HepG2 (cell line): ENCODE results near the gene SIVA1. TPM values are rescaled to one million over a fixed set of nuclear protein-coding genes. Genes with fewer than 3 reads are reported as not detected.
A peak's percentile ranks its signal among the peaks of the same experiment; 100 is the strongest.

Experiments used
- ATAC-seq: fragments of 200-7000 bp; cut with Tn5 transposase; 3 replicates; pipeline ENCODE4 v1.9.1; 2020; ENCODE audit warnings: mild to moderate bottlenecking, moderate library complexity
- BruUV-seq: library from RNA; stranded (reverse); fragments of 400-500 nt; replicated peaks from 2 replicates; lab custom pipeline; 2021; lab: Mats Ljungman, UMichigan
- CTCF ChIA-PET: fragments of 300-600 bp; formaldehyde crosslinking; extraction: SDS; loops from one replicate; lab custom pipeline; 2021; ENCODE audit warnings: low total read pairs, inconsistent platforms, low intra/inter-chr PET ratio; lab: Yijun Ruan, JAX
- POLR2A ChIA-PET: fragments of 350-600 bp; sonication (Branson Sonifier 250); formaldehyde crosslinking; loops from one replicate; lab custom pipeline; 2020; ENCODE audit warnings: antibody characterized with exemption, inconsistent platforms; lab: Yijun Ruan, JAX
- DNase-seq: peaks from one replicate; pipeline ENCODE4 v3.0.0-alpha.2; 2015; ENCODE audit warnings: low spot score
- FAIRE-seq: peaks from 3 replicates; lab custom pipeline; 2011; peaks lifted over from hg19 to GRCh38; lab: Jason Lieb, UNC
- H2AFZ ChIP-seq: one replicate; pipeline ENCODE4 v1.6.1; 2011; ENCODE audit warnings: low read length, inconsistent platforms
- H3K27ac ChIP-seq: fragments of 300-600 bp; 3 replicates; pipeline ENCODE4 v1.8.0; 2011; ENCODE audit warnings: mixed run types, mild to moderate bottlenecking, mixed read lengths, low read length, inconsistent platforms; ENCODE audit not compliant: insufficient read depth; ENCODE audit errors: extremely low read length
- H3K27me3 ChIP-seq, 2 experiments: fragments of 200-600 bp in 1 of 2; 2 replicates in 1 of 2; 3 replicates in 1 of 2; pipeline versions ENCODE4 v1.6.0 to v1.8.0; 2011; ENCODE audit warnings: low read length in 2 of 2, mild to moderate bottlenecking in 2 of 2, moderate library complexity in 2 of 2, inconsistent platforms in 1 of 2; ENCODE audit not compliant: insufficient read depth in 2 of 2, control insufficient read depth in 1 of 2
- H3K36me3 ChIP-seq, 2 experiments: fragments of 200-600 bp in 1 of 2; replicated peaks in 1 of 2; 2 replicates in 1 of 2; 3 replicates in 1 of 2; pipeline versions ENCODE4 v1.5.1 to v1.8.0; 2011; ENCODE audit warnings: low read length in 2 of 2, inconsistent platforms in 1 of 2; ENCODE audit not compliant: insufficient read depth in 2 of 2, control insufficient read depth in 1 of 2
- H3K4me1 ChIP-seq: 2 replicates; pipeline ENCODE4 v1.5.1; 2012; ENCODE audit warnings: low read length, inconsistent platforms; ENCODE audit not compliant: insufficient read depth
- H3K4me2 ChIP-seq: 2 replicates; pipeline ENCODE4 v1.6.0; 2011; ENCODE audit warnings: low read depth, low read length, inconsistent platforms
- H3K4me3 ChIP-seq, 3 experiments: fragments of 200-600 bp in 1 of 3; sonication (generic), shearing (Covaris generic) in 1 of 3; replicated peaks in 1 of 3; 2 replicates each; pipeline ENCODE4 v1.5.1; 2011 to 2016; ENCODE audit warnings: low read length in 3 of 3, inconsistent platforms in 2 of 3, low read depth in 2 of 3, mild to moderate bottlenecking in 2 of 3, control low read depth in 1 of 3, mixed read lengths in 1 of 3; ENCODE audit not compliant: insufficient read depth in 1 of 3
- H3K79me2 ChIP-seq: one replicate; pipeline ENCODE4 v1.6.1; 2011; ENCODE audit warnings: low read length, inconsistent platforms; ENCODE audit not compliant: insufficient read depth
- H3K9ac ChIP-seq: 2 replicates; pipeline ENCODE4 v1.6.0; 2011; ENCODE audit warnings: mild to moderate bottlenecking, low read depth, low read length, inconsistent platforms; ENCODE audit not compliant: insufficient read depth
- H3K9me3 ChIP-seq: 2 replicates; pipeline ENCODE4 v1.5.1; 2012; ENCODE audit warnings: mild to moderate bottlenecking, low read length
- H4K20me1 ChIP-seq: 2 replicates; pipeline ENCODE4 v1.6.0; 2011; ENCODE audit warnings: inconsistent platforms, mild to moderate bottlenecking, low read length, moderate library complexity; ENCODE audit not compliant: insufficient read depth
- ADNP ChIP-seq: sonication (generic); formaldehyde crosslinking; IDR thresholded peaks from 2 replicates; pipeline ENCODE4 v1.4.0; 2020; ENCODE audit warnings: missing genetic modification reagents
- CTCF ChIP-seq: sonication (generic); formaldehyde crosslinking; IDR thresholded peaks from 2 replicates; pipeline ENCODE4 v1.5.0; 2020; ENCODE audit warnings: mild to moderate bottlenecking, missing genetic modification reagents, moderate library complexity
- DDIT3 ChIP-seq: sonication (generic); formaldehyde crosslinking; IDR thresholded peaks from 2 replicates; pipeline ENCODE4 v1.4.0; 2020; ENCODE audit warnings: mild to moderate bottlenecking, missing genetic modification reagents
- FOSL1 ChIP-seq: sonication (generic); formaldehyde crosslinking; IDR thresholded peaks from 2 replicates; pipeline ENCODE4 v1.9.0; 2021; ENCODE audit warnings: missing genetic modification reagents, borderline replicate concordance
- HBP1 ChIP-seq: IDR thresholded peaks from 2 replicates; pipeline ENCODE4 v1.6.1; 2016; ENCODE audit warnings: low read depth, control low read depth
- HCFC1 ChIP-seq: fragments of 150-350 bp; IDR thresholded peaks from 2 replicates; pipeline ENCODE4 v1.6.1; 2014; ENCODE audit warnings: low read depth, low read length
- IRF2 ChIP-seq: IDR thresholded peaks from 2 replicates; pipeline ENCODE4 v1.6.1; 2018; ENCODE audit warnings: missing genetic modification reagents, missing compliant biosample characterization
- NR2F6 ChIP-seq, 2 experiments: IDR thresholded peaks; 2 replicates each; pipeline ENCODE4 v1.6.1; 2016; ENCODE audit warnings: antibody characterized with exemption in 1 of 2, mild to moderate bottlenecking in 1 of 2
- SP1 ChIP-seq, 2 experiments: fragments of 450-650 bp in 1 of 2; sonication (generic) in 1 of 2; formaldehyde crosslinking in 1 of 2; IDR thresholded peaks; 2 replicates each; pipeline versions ENCODE4 v1.4.0 to v1.6.1; 2016 to 2020; ENCODE audit warnings: missing genetic modification reagents in 1 of 2
- TEAD3 ChIP-seq: optimal IDR thresholded peaks from 2 replicates; pipeline ENCODE3; 2016; ENCODE audit warnings: borderline replicate concordance
- ZFX ChIP-seq: sonication (generic); formaldehyde crosslinking; IDR thresholded peaks from 2 replicates; pipeline ENCODE4 v1.4.0; 2020; ENCODE audit warnings: mild to moderate bottlenecking, low read depth, missing genetic modification reagents, moderate library complexity
- ZMYM3 ChIP-seq: sonication (generic); formaldehyde crosslinking; IDR thresholded peaks from 2 replicates; pipeline ENCODE4 v1.5.1; 2020; ENCODE audit warnings: mild to moderate bottlenecking, missing genetic modification reagents
- ZNF12 ChIP-seq: sonication (generic); formaldehyde crosslinking; IDR thresholded peaks from 2 replicates; pipeline ENCODE4 v1.5.0; 2020; ENCODE audit warnings: missing genetic modification reagents
- ZNF687 ChIP-seq: sonication (generic); formaldehyde crosslinking; IDR thresholded peaks from 2 replicates; pipeline ENCODE4 v1.5.1; 2020; ENCODE audit warnings: mild to moderate bottlenecking, missing genetic modification reagents, moderate library complexity
- ZNF737 ChIP-seq: sonication (generic); formaldehyde crosslinking; IDR thresholded peaks from 2 replicates; pipeline ENCODE4 v1.5.0; 2020; ENCODE audit warnings: missing genetic modification reagents, mild to moderate bottlenecking, borderline replicate concordance
- ZNF816 ChIP-seq: sonication (generic); formaldehyde crosslinking; IDR thresholded peaks from 2 replicates; pipeline ENCODE4 v1.8.0; 2022; ENCODE audit warnings: missing genetic modification reagents, mild to moderate bottlenecking, borderline replicate concordance
- WGBS: methylation state at CpG from one replicate; pipeline ENCODE4 v1.1.6; 2017; ENCODE audit warnings: low lambda C conversion rate; 5-methylcytosine and 5-hydroxymethylcytosine counted together
- in situ Hi-C: cut with HindIII; loops from 2 replicates; pipeline ENCODE4 v1.10.0; 2017; ENCODE audit warnings: low pct_unique_long_range_greater_than_20kb; ENCODE audit not compliant: extremely low pct_ligation_motif_present
- intact Hi-C: fragments of 100-400 bp; cut with micrococcal nuclease; formaldehyde crosslinking; loops from one replicate; pipeline ENCODE4 v1.10.0; 2022; ENCODE audit not compliant: unreplicated experiment
- polyA plus RNA-seq, 8 experiments: library from polyadenylated mRNA; depleted of rRNA in 3 of 8; stranded (reverse) in 7 of 8; unstranded in 1 of 8; fragments of >200 nt; fragmentation: Illumina TruSeq in 4 of 8; extraction: Trizol in 4 of 8; gene quantifications; 2 replicates each; pipeline versions ENCODE4 v1.2.1 to v1.2.3, GENCODE V29; 2011 to 2016; ENCODE audit warnings: low read depth in 4 of 8, missing spikeins in 1 of 8, mixed read lengths in 1 of 8; ENCODE audit not compliant: insufficient read depth in 1 of 8
- total RNA-seq, 5 experiments: library from RNA; depleted of rRNA; stranded (reverse); fragments of >200 nt; fragmentation: Illumina TruSeq; extraction: Trizol; gene quantifications; 2 replicates each; pipeline ENCODE4 v1.2.3, GENCODE V29; 2016; ENCODE audit warnings: low read depth in 1 of 5

SIVA1 gene
- total and polyA plus RNA-seq, 2 of the 13 experiments (the other 11 are each of a cell fraction or from before 2014, with no cell fraction given), result 123 to 186 TPM

- Histone ChIP-seq H3K79me2 (no peaks in the 10 kb centered on the region), H3K36me3 (no peaks in the 10 kb centered on the region), H3K27ac (peak overlapping the region; percentile 30), H3K9ac (peak overlapping the region; percentile 76), H3K4me2 (peak overlapping the region; percentile 96), H3K4me1 (peaks cover 67% of the 10 kb centered on the region), H3K9me3 (no peaks in the 10 kb centered on the region), H3K27me3 (peaks cover 0 to 3% of the 10 kb centered on the region in 2 experiments; a peak in 1 of 5 replicates), H4K20me1 (no peaks in the 10 kb centered on the region), H2AFZ (no peak overlapping the region), H3K4me3 (peak overlapping the region; percentile 63 to 90 (median 68))
- BruUV-seq, result TSS peak; percentile 67
- ChIA-PET POLR2A (interaction anchor here (0.6 to 3.3 kb wide), 7 partner anchors 9 to 59 kb away, joined by 3 to 18 read pairs (median 4); partner anchors contain the start of gene SIVA1), CTCF (no interaction called here)
- in situ Hi-C loops, result no loop called here
- no peak for FAIRE-seq
- WGBS, result 4% methylated on average over 3 of the region's 24 CpGs
- ATAC-seq, result peak; percentile 69
- peak; percentile 43 for DNase-seq
- intact Hi-C loops, result no loop called here
- TF ChIP-seq HBP1 (CRISPR knock-in tag) (peak; percentile 48; the same call in 1 of the 2 replicates), ZNF737 (CRISPR knock-in tag) (no peak), SP1 (IDR thresholded peaks at IDR 0.05) (no peak), SP1 (CRISPR knock-in tag; IDR thresholded peaks at IDR 0.05) (peak; percentile 54), IRF2 (0 out of 2 replicates have a peak, but pooled peaks have one; percentile 32), ZFX (peak; percentile 58), DDIT3 (CRISPR knock-in tag) (no peak), ZNF687 (CRISPR knock-in tag) (peak; percentile 77), FOSL1 (CRISPR knock-in tag) (no peak), NR2F6 (IDR thresholded peaks at IDR 0.05) (0 out of 2 replicates have a peak, but pooled peaks have one; percentile 16), NR2F6 (CRISPR knock-in tag; IDR thresholded peaks at IDR 0.05) (no peak; the same call in 1 of the 2 replicates), TEAD3 (peak; percentile 38), ZNF12 (no peak), ZNF816 (0 out of 2 replicates have a peak, but pooled peaks have one; percentile 51), ADNP (CRISPR knock-in tag) (no peak), HCFC1 (no peak), ZMYM3 (CRISPR knock-in tag) (peak; percentile 90), CTCF (CRISPR knock-in tag) (peak; percentile 76)
Observed at GRCh38 chr14:104724981-104725771, 27.8 kb upstream of the SIVA1 start.
